Transverse colon (tissue), 4 donors: Measurements from ENCODE around the gene NHLRC4. TPM values are rescaled to one million over a fixed set of nuclear protein-coding genes. Genes with fewer than 3 reads are reported as not detected.

ENCODE experiments used
- DNase-seq: peaks from one replicate; pipeline ENCODE4 v3.0.0-alpha.2; 2019
- H3K27ac ChIP-seq, 4 donors: fragments of 200-600 bp; sonication (generic); 2 replicates each; pipeline ENCODE4 v1.5.1; 2016 to 2018; ENCODE audit warnings: inconsistent platforms in 4 of 4
- H3K27me3 ChIP-seq: fragments of 200-600 bp; sonication (generic); 2 replicates; pipeline ENCODE4 v1.5.1; 2017; ENCODE audit warnings: inconsistent platforms
- H3K36me3 ChIP-seq, 4 donors: fragments of 200-600 bp; sonication (generic); 2 replicates each; pipeline ENCODE4 v1.5.1; 2017 to 2019; ENCODE audit warnings: inconsistent platforms in 4 of 4
- H3K4me1 ChIP-seq, 4 donors: fragments of 200-600 bp; sonication (generic); 2 replicates each; pipeline ENCODE4 v1.5.1; 2017 to 2020; ENCODE audit warnings: inconsistent platforms in 4 of 4
- H3K4me3 ChIP-seq, 4 donors: fragments of 200-600 bp; sonication (generic); 1 replicate in 1 of 4; 2 replicates in 3 of 4; pipeline versions ENCODE4 v1.5.1 to v1.6.1; 2017 to 2019; ENCODE audit warnings: inconsistent platforms in 4 of 4
- H3K9me3 ChIP-seq, 2 donors: fragments of 200-600 bp; sonication (generic); 2 replicates each; pipeline ENCODE4 v1.5.1; 2017 to 2019; ENCODE audit warnings: inconsistent platforms in 2 of 2
- CTCF ChIP-seq, 5 experiments: fragments of 200-600 bp in 3 of 5; fragments of 450-650 bp in 2 of 5; sonication (generic) in 3 of 5; IDR thresholded peaks; 1 replicate in 2 of 5; 2 replicates in 3 of 5; pipeline ENCODE4 v1.5.1; 2016 to 2017; ENCODE audit warnings: antibody characterized with exemption in 5 of 5, inconsistent platforms in 3 of 5, mild to moderate bottlenecking in 2 of 5, moderate library complexity in 1 of 5
- EP300 ChIP-seq: sonication (generic); formaldehyde crosslinking; IDR thresholded peaks from one replicate; pipeline ENCODE4 v1.6.1; 2017; ENCODE audit warnings: antibody characterized with exemption, low read depth
- POLR2A ChIP-seq: fragments of 450-650 bp; IDR thresholded peaks from one replicate; pipeline ENCODE4 v1.6.1; 2016; ENCODE audit warnings: antibody characterized with exemption, mild to moderate bottlenecking, moderate library complexity
- POLR2AphosphoS5 ChIP-seq, 3 donors: sonication (generic); formaldehyde crosslinking; IDR thresholded peaks; one replicate each; pipeline ENCODE4 v1.6.1; 2016; ENCODE audit warnings: antibody characterized with exemption in 3 of 3
- WGBS, 2 donors: methylation state at CpG; one replicate each; pipeline ENCODE4 v1.1.5; 2018; ENCODE audit warnings: low coverage in 1 of 2; 5-methylcytosine and 5-hydroxymethylcytosine counted together
- in situ Hi-C, 4 donors: fragments of 200-750 bp; cut with MboI; loops; one replicate each; pipeline versions ENCODE4 v1.15.0 to v1.15.1; 2017; ENCODE audit warnings: low sequenced_read_pairs in 3 of 4, low pct_ligation_motif_present in 1 of 4, low pct_unique_long_range_greater_than_20kb in 1 of 4
- intact Hi-C: fragments of 100-400 bp; cut with DNase I; formaldehyde crosslinking; loops from one replicate; pipeline ENCODE4 v1.15.1; 2023; ENCODE audit warnings: low total_unique reads
- small RNA-seq, 4 donors: library from RNA; depleted of rRNA; stranded (forward); fragments of <200 nt; gene quantifications; one replicate each; pipeline ENCODE3, GENCODE V24; 2016
- total RNA-seq, 4 donors: library from RNA; depleted of rRNA; stranded (reverse); fragments of >200 nt; gene quantifications; one replicate each; pipeline ENCODE4 v1.1.0, GENCODE V29; 2016

NHLRC4 gene
- total RNA-seq, 4 donors from 2014 or later = 0.55 to 0.75 (median 0.64) TPM; not detected in 1

- Histone ChIP-seq H3K27me3 (no peaks in the 10 kb centered on the region), H3K9me3 (no peaks in the 10 kb centered on the region), H3K4me1 (peaks cover 0 to 20% (median 3%) of the 10 kb centered on the region in 4 donors), H3K27ac (peak overlapping the region in 3 of 4 donors; percentile 52 to 55 (median 53)), H3K36me3 (no peaks in the 10 kb centered on the region), H3K4me3 (no peak overlapping the region)
- no peak for TF ChIP-seq EP300
- peak in 2 of 3 donors; percentile 42 to 45 for TF ChIP-seq POLR2AphosphoS5 (IDR thresholded peaks at IDR 0.05)
- in situ Hi-C loops = loop anchor here in 1 of 4 donors (25.0 kb wide), 1 partner anchor 105 kb away; no protein-coding TSS in a partner anchor
- intact Hi-C loops = no loop called here
- peak; percentile 62 for DNase-seq
- WGBS, 2 donors = 88% methylated on average over 39 of the region's 39 CpGs; no CpG with 5 or more reads in 1 of the 2 donors
Observed at GRCh38 chr16:616733-617586, 50.2 kb downstream of the NHLRC4 start.

GRCh38 chr16:617855-618254 is 51.0 kb downstream of the NHLRC4 start:
- Histone ChIP-seq H3K4me3 (no peak overlapping the region), H3K9me3 (no peaks in the 10 kb centered on the region), H3K27me3 (no peaks in the 10 kb centered on the region), H3K27ac (no peak overlapping the region), H3K36me3 (no peaks in the 10 kb centered on the region), H3K4me1 (peaks cover 0 to 21% (median 3%) of the 10 kb centered on the region in 4 donors)
- in situ Hi-C loops (loop anchor here in 1 of 4 donors (25.0 kb wide), 1 partner anchor 106 kb away; no protein-coding TSS in a partner anchor), intact Hi-C loops (no loop called here)
- TF ChIP-seq POLR2AphosphoS5 (IDR thresholded peaks at IDR 0.05) = no peak
- TF ChIP-seq POLR2A = no peak
- TF ChIP-seq EP300 = no peak
- TF ChIP-seq CTCF (IDR thresholded peaks at IDR 0.05) = no peak
- WGBS, 2 donors = 90 to 91% methylated on average over 2 to 16 of the region's 16 CpGs
- DNase-seq = no peak

Small RNA genes within 50 kb of the gene (small RNA-seq; reads per million reads assigned to genes)
- gene MIR3176 (0.12 to 2.1 (median 0.78) reads per million in 4 donors), gene MIR5587 (0 to 0.35 (median 0) reads per million in 4 donors), gene Z98883.1 (0 reads per million in 4 donors)

Other genes starting within 250 kb of the NHLRC4 start
- 10 to 100 TPM; 41.4 to 73.7 (median 58.7) TPM for gene AXIN1, start 214.3 kb upstream of the NHLRC4 start, total RNA-seq
- gene MRPL28, start 196.5 kb upstream of the NHLRC4 start, total RNA-seq = 10 to 100 TPM; 24.7 to 81.2 (median 53.0) TPM
- 100 to 1,000 TPM; 105 to 300 (median 179) TPM for gene PGAP6, start 185.0 kb upstream of the NHLRC4 start, total RNA-seq
- 10 to 100 TPM; 37.5 to 82.3 (median 58.1) TPM for gene NME4, start 169.8 kb upstream of the NHLRC4 start, total RNA-seq
- gene DECR2, start 165.1 kb upstream of the NHLRC4 start, total RNA-seq = 100 to 1,000 TPM in 2 of 4 donors, 10 to 100 TPM in 2; 65.7 to 148 (median 108) TPM
- 10 to 100 TPM; 21.6 to 56.5 (median 42.2) TPM for gene RAB11FIP3, start 141.4 kb upstream of the NHLRC4 start, total RNA-seq
- 100 to 1,000 TPM; 108 to 388 (median 175) TPM for gene CAPN15, start 39.3 kb upstream of the NHLRC4 start, total RNA-seq
- gene PRR35, start 6.6 kb upstream of the NHLRC4 start, total RNA-seq = not detected
- 100 to 1,000 TPM in 1 of 4 donors, 10 to 100 TPM in 3; 37.4 to 115 (median 56.0) TPM for gene PIGQ, start 3.0 kb downstream of the NHLRC4 start, total RNA-seq
- 100 to 1,000 TPM in 2 of 4 donors, 10 to 100 TPM in 2; 54.8 to 111 (median 83.5) TPM for gene RAB40C, start 23.1 kb downstream of the NHLRC4 start, total RNA-seq
- gene WFIKKN1, start 64.0 kb downstream of the NHLRC4 start, total RNA-seq = 10 to 100 TPM in 1 of 4 donors, 1 to 10 TPM in 3; 2.3 to 13.1 (median 4.2) TPM
- 10 to 100 TPM; 32.6 to 91.8 (median 86.7) TPM for gene METTL26, start 69.3 kb downstream of the NHLRC4 start, total RNA-seq
- gene MCRIP2, start 74.8 kb downstream of the NHLRC4 start, total RNA-seq = 100 to 1,000 TPM; 158 to 267 (median 211) TPM
- gene WDR90, start 82.4 kb downstream of the NHLRC4 start, total RNA-seq = 100 to 1,000 TPM in 2 of 4 donors, 10 to 100 TPM in 2; 23.0 to 166 (median 90.2) TPM
- gene RHOT2, start 101.1 kb downstream of the NHLRC4 start, total RNA-seq = 100 to 1,000 TPM; 133 to 386 (median 259) TPM
- gene RHBDL1, start 108.7 kb downstream of the NHLRC4 start, total RNA-seq = 10 to 100 TPM in 2 of 4 donors, 1 to 10 TPM in 2; 1.8 to 39.3 (median 8.1) TPM
- gene STUB1, start 113.4 kb downstream of the NHLRC4 start, total RNA-seq = 100 to 1,000 TPM in 3 of 4 donors, 10 to 100 TPM in 1; 51.9 to 190 (median 134) TPM
- 100 to 1,000 TPM in 1 of 4 donors, 10 to 100 TPM in 3; 40.0 to 261 (median 58.6) TPM for gene JMJD8, start 117.3 kb downstream of the NHLRC4 start, total RNA-seq
- 10 to 100 TPM in 2 of 4 donors, 1 to 10 TPM in 2; 3.4 to 15.3 (median 10.0) TPM for gene WDR24, start 123.4 kb downstream of the NHLRC4 start, total RNA-seq
- 1 to 10 TPM in 2 of 4 donors, under 1 TPM in 1, not detected in 1; 0.60 to 3.5 (median 1.6) TPM for gene FBXL16, start 138.8 kb downstream of the NHLRC4 start, total RNA-seq
- 10 to 100 TPM in 3 of 4 donors, 1 to 10 TPM in 1; 4.9 to 47.2 (median 35.2) TPM for gene METRN, start 148.1 kb downstream of the NHLRC4 start, total RNA-seq
- 10 to 100 TPM; 19.7 to 53.0 (median 38.2) TPM for gene ANTKMT, start 154.1 kb downstream of the NHLRC4 start, total RNA-seq
- 10 to 100 TPM in 1 of 4 donors, 1 to 10 TPM in 1, under 1 TPM in 2; 0.40 to 24.3 (median 0.98) TPM for gene CCDC78, start 159.4 kb downstream of the NHLRC4 start, total RNA-seq
- 10 to 100 TPM in 1 of 4 donors, 1 to 10 TPM in 3; 1.2 to 12.3 (median 5.5) TPM for gene HAGHL, start 160.1 kb downstream of the NHLRC4 start, total RNA-seq
- gene CIAO3, start 174.0 kb downstream of the NHLRC4 start, total RNA-seq = 100 to 1,000 TPM in 2 of 4 donors, 10 to 100 TPM in 2; 59.1 to 346 (median 102) TPM
- 10 to 100 TPM in 2 of 4 donors, 1 to 10 TPM in 1, not detected in 1; 4.9 to 21.2 (median 10.3) TPM for gene MSLN, start 193.7 kb downstream of the NHLRC4 start, total RNA-seq
- 10 to 100 TPM; 16.1 to 71.4 (median 24.8) TPM for gene RPUSD1, start 221.4 kb downstream of the NHLRC4 start, total RNA-seq
- gene CHTF18, start 221.6 kb downstream of the NHLRC4 start, total RNA-seq = 10 to 100 TPM in 2 of 4 donors, 1 to 10 TPM in 2; 4.6 to 33.4 (median 12.9) TPM
- gene GNG13, start 233.7 kb downstream of the NHLRC4 start, total RNA-seq = under 1 TPM in 1 of 4 donors, not detected in 3; 0.48 TPM